Measurements from ENCODE around the gene GAB2.

Gene GAB2

DNA sequence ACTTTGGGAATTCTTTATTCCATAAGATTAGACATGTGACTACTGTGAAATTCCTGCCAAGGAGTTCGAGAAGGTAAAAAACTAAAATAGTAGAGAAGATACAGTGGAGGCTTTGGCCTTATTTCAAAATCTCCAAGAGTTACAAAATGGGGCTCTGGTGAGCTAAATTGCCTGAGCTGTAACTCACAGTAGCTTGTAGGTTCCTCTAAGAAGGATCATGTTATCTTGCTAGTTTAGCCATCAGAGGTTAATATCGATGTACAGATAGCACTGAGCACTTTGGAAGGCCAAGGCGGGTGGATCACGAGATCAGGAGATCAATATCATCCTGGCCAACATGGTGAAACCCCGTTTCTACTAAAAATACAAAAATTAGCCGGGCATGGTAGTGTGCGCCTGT, 147.8 kb downstream of the GAB2 start:
- TF ChIP-seq, protein P1, sequence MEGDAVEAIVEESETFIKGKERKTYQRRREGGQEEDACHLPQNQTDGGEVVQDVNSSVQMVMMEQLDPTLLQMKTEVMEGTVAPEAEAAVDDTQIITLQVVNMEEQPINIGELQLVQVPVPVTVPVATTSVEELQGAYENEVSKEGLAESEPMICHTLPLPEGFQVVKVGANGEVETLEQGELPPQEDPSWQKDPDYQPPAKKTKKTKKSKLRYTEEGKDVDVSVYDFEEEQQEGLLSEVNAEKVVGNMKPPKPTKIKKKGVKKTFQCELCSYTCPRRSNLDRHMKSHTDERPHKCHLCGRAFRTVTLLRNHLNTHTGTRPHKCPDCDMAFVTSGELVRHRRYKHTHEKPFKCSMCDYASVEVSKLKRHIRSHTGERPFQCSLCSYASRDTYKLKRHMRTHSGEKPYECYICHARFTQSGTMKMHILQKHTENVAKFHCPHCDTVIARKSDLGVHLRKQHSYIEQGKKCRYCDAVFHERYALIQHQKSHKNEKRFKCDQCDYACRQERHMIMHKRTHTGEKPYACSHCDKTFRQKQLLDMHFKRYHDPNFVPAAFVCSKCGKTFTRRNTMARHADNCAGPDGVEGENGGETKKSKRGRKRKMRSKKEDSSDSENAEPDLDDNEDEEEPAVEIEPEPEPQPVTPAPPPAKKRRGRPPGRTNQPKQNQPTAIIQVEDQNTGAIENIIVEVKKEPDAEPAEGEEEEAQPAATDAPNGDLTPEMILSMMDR (conservative IDR thresholded peaks at IDR 0.05; ENCODE audit: control insufficient read depth, insufficient read depth, low read depth, low read length): no peak

DNA sequence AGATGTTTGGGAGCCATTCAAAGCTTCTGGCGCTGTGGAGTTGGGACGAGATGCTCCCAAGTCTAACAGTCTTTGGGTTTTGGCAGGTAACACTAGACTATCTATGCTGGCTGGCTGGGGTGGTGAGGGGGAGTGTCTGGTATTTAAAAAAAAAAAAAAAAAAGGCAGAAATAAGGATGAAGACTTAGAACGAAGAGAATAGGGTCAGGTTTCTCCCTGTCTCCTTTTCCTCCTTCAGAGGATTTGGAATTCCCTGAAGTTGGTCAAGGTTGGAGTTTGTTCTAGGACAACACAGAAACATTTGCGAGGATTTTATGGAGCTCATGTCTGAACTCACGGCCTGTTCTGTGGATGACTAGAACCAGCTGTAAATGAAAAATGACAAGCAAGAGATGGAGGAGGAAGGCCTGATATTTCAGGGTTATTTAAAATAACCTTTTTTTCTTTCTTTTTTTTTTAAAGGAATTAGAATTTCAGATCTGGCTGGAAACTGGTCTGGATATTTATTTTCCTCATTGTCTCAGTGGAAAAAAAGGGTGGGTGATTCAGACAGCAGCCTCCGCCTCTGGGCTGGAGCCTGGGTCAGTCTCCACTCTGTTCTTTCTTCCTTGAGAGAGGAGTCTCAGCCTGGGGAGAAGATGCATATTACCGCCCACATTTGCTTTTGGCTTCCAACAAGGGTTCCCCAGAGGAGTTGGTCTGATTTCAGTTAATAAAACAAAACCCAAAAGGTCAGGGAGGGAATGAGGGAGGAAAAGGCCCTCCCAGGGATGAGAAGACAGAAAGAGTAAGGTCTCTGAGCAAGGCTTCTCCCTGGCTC, 148.8 kb downstream of the GAB2 start:
- no peak overlapping the region for H3K4me3 ChIP-seq (ENCODE audit: control insufficient read depth, low read depth, low read length)
- peak; percentile 69 for DNase-seq (ENCODE audit: low read depth)
- TF ChIP-seq, protein P1 (conservative IDR thresholded peaks at IDR 0.05; ENCODE audit: control insufficient read depth, insufficient read depth, low read depth, low read length): no peak

More for the DNA sequence above, 147.8 kb downstream of the GAB2 start:
- no peak for DNase-seq (ENCODE audit: low read depth)
- H3K4me3 ChIP-seq (ENCODE audit: control insufficient read depth, low read depth, low read length): no peak overlapping the region

DNA sequence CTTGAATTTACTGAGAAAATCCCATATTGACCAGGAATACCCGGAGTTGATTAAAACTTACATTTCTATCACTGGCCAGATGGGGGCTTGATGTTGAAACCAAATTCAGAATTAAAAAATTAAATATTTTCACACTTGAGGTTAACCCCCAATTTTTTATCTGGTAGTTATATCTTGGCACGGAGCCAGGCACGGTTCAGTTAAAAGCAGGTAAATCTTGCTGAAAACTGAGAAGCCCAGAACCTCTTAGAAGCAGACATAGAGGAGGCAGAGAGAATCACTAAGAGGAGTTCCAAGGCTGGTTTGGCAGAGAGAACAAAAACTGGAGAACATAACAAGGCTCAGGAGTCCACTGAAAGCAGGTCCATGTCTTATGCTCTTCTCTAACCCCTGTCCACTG, 151.2 kb downstream of the GAB2 start:
- no peak for DNase-seq (ENCODE audit: low read depth)
- TF ChIP-seq, protein P1 (conservative IDR thresholded peaks at IDR 0.05; ENCODE audit: control insufficient read depth, insufficient read depth, low read depth, low read length): no peak
- H3K4me3 ChIP-seq (ENCODE audit: control insufficient read depth, low read depth, low read length): no peak overlapping the region

DNA sequence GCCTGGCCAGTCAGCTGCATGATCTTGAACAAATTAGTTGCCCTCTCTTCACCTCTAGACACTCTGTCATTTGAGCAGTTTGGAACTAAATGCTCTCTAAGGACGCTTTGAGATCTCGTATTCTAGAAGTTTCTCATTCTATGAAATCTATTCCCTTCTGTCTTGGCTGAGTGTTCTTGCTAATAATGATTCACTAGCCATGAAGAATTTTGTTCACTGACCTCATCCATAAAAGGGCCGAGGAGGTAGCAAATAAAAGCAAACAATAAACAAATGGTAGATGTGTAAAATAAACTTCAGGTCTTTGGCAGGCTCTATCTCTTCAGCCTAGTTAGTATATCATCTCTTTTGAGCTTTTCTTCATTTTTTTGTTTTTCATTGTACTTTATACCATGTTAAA, 152.3 kb downstream of the GAB2 start:
- no peak overlapping the region for H3K4me3 ChIP-seq (ENCODE audit: control insufficient read depth, low read depth, low read length)
- TF ChIP-seq, protein P1 (conservative IDR thresholded peaks at IDR 0.05; ENCODE audit: control insufficient read depth, insufficient read depth, low read depth, low read length): no peak

DNA sequence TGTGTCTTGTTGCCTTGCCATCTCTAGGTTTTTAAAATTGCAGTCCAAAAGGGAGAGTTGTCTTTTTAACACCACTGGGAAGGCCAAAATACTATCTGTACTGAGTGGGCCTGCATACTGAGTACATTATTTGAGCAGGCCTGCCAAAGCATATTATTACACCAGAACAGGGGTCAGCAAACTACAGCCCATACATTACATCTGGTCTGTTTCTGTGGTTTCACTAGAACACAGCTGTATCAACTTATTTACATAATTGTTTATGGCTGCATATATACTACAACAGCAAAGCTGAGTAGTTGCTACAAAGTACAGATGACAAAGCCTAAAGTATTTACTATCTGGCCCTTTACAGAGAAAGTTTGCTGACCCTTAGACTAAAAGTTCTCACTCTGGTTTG, 154.9 kb downstream of the GAB2 start:
- TF ChIP-seq, protein P1 (conservative IDR thresholded peaks at IDR 0.05; ENCODE audit: control insufficient read depth, insufficient read depth, low read depth, low read length): no peak
- no peak overlapping the region for H3K4me3 ChIP-seq (ENCODE audit: control insufficient read depth, low read depth, low read length)
- DNase-seq (ENCODE audit: low read depth): peak; percentile 8

More for the DNA sequence above, 152.3 kb downstream of the GAB2 start:
- DNase-seq (ENCODE audit: low read depth): peak; percentile 24

DNA sequence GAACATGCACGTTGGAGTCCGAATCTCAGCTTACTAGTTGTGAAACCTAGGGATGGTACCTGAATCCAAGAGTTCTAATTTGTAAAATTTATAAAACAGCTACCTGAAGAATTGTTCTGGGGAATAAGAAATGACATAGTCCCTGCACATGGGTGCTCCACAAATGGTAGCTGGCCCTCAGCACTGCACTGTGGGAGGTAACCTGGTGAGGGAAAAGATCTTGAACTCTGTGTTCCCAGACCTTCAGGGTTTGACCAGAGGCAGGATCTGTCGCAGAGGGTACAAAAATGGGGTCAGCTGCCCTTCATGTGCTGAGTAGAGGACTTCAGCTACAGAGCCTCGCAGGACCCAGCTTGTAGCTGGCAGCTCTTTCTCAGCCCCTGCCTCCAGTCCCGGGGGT, 155.4 kb downstream of the GAB2 start:
- DNase-seq (ENCODE audit: low read depth): no peak
- no peak overlapping the region for H3K4me3 ChIP-seq (ENCODE audit: control insufficient read depth, low read depth, low read length)
- TF ChIP-seq, protein P1 (conservative IDR thresholded peaks at IDR 0.05; ENCODE audit: control insufficient read depth, insufficient read depth, low read depth, low read length): no peak
